ENCODE measurements around the gene PALD1. TPM values are rescaled to one million over a fixed set of nuclear protein-coding genes. Genes with fewer than 3 reads are reported as not detected.

Gene PALD1
- polyA plus RNA-seq, 4 donors: 10.5 to 13.3 (median 12.0) TPM

DNA sequence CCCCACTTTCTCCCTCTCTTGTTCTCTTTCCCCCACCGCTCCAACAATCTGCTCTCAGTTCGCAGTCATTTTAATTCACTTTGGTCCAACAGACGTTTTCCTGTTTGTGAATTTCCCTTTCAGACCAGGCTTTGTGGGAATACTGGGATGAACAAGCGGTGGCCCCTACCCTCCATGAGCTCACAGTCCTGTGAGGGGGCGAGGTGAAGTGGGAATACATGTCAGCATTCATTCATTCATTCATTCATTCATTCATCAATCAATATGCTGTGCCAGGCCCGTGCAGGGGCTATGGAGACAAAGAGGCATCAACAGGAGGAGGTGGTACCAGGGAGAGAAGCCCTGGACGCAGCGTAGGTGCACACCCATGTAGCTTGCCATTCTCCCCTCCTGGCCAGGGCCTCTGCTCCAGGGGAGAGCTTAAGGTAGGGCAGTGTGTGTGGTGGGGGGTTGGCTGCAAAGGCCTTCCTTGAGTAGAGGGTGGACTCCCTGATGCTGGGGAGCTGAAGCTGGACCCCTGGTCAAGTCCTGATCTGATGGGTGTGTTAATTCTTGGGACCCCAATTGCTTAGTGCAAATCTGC lies 107.9 kb downstream of the PALD1 start:
- DNase-seq (ENCODE audit: low read depth in 4 of 4, low spot score in 2 of 4): no peak

DNA sequence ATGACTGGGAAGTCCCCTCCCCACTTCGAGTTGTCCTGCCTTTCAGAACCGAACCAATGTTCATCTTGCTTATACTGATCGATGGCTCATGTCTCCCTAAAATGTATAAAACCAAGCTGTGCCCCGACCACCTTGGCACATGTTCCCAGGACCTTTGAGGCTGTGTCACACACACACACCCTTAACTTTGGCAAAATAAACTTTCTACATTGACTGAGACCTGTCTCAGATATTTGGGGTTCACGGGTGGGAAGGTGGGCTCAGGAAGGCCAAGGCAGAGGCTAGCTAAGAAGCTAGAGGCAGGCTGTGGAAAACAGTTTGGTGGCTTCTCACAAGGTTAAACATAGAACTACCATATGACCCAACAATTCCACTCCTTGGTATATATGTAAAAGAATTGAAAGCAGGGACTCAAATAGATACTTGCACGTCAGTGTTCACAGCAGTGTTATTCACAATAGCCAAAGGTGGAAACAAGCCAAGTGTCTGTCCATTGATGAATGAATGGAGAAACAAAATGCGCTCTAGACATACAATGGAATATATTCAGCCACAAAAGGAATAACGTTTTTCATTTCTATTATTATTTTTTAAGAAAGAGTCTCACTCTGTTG lies 108.6 kb downstream of the PALD1 start:
- no peak for DNase-seq (ENCODE audit: low read depth in 4 of 4, low spot score in 2 of 4)

DNA sequence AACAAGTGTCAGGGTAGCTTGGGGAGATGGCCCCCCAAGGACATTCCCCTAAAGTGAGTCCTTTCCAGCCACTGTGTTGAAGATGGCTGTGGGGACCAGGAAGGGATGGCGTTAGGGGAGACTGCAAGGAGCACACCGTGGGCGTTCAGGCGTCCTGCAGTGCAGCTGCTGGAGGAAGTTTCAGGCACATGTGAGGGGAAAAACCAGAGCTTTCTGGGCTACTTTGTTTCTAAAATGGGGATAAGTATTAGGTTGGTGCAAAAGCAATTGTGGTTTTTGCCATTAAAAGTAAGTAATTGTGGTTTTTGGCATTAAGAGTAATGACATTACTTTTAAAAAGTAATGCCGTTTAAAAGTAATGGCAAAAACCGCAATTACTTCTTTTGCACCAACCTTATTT lies 109.7 kb downstream of the PALD1 start:
- DNase-seq (ENCODE audit: low read depth in 4 of 4, low spot score in 2 of 4): no peak

DNA sequence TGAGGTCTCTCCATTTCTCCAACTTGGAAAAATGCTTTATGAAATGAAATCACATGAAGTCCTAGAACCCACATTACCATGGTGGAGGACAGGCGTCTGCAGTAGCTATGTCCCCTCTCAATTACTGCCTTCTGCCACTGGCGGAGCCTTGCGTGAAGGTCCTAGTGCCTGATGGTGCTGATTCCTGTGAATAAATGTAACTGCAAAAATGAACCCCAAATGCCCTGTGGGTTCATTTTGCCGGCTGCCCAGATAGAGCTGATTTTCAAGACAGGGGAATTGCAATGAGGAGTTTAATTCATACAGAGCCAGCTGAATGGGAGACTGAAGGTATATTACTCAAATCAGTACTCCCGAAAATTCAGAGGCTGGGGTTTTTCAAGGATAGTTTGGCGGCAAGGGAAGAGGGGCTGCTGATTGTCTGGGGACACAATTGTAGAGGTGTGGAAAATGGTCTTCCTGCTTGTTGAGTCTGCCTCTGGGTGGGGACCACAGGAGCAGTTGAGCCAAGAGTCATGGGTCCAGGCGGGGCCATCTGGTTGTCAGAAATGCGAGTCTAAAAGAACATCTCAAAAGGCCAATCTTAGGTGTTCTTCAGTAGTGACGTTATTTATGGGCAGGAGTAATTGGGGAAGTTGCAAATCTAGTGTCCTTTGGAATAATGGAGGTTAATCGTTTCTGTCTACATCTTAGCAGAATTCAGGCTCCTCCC lies 110.4 kb downstream of the PALD1 start:
- no peak for DNase-seq (ENCODE audit: low read depth in 4 of 4, low spot score in 2 of 4)

DNA sequence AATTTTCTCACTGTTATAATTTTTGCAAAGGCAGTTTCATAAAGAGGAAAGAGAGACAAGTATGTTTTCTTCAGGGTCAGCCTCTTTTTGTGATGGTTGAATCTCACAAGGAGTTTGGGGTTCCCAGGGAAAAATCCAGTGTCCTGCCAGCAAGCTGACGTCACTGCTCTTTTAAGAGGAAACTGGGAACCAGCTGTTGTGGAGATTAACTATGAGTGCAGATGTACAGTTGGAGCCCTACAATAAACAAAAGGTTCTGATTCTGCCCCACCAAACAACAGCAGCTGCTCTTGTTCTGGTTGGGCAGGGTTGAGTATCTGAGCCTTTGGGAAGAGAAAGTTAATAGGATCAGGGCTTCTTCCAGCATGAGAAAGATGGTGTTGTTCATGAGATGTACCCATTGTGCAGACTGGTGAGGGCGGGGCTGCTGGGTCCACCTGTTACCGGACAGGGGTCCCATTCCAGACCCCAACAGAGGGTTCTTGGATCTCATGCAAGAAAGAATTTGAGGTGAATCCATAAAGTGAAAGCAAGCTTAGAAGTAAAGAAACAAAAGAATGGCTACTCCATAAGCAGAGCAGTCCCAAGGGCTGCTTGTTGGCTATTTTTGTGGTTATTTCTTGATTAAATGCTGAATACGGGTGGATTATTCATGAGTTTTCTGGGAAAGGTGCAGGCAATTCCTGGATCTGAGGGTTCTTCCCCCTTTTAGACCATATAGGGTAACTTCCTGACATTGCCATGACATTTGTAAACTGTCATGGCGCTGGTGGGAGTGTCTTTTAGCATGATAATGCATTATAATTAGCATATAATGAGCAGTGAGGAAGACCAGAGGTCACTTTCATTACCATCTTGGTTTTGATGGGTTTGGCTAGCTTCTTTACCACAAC lies 111.4 kb downstream of the PALD1 start:
- no peak for DNase-seq (ENCODE audit: low read depth in 4 of 4, low spot score in 2 of 4)

DNA sequence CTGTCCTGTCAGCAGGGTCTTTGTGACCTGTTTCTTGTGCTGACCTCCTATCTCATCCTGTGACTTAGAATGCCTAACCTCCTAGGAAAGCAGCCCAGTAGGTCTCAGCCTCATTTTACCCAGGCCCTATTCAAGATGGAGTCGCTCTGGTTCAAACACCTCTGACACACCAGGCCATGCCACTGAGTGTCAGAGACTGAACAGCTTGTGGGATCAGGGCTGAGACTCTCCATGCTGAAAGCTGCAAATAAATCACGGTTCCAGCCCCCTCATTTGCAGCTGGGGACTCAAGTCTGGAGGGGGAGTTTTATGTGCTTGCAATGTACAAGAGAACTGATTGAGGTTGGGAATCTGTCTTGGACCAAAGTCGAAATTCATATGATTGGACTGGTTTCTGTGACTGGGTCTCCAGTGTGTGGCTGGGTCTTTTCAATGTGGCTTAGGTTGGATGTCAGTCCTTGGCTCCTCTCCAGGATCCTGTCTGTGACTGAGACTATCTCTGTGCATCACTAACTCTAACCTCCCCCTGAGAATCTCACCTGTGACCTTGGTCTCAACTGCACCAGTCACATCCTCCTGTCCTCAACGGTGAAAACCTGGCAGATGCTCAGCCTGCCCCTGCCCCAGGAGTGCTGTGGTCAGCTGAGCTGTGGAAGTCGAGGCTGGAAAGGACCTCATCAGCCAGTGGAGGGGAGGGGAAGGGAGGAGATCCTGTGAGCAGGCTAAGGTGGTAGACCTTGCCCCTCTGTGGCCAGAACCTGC lies 112.3 kb downstream of the PALD1 start:
- DNase-seq (ENCODE audit: low read depth in 4 of 4, low spot score in 2 of 4): no peak

DNA sequence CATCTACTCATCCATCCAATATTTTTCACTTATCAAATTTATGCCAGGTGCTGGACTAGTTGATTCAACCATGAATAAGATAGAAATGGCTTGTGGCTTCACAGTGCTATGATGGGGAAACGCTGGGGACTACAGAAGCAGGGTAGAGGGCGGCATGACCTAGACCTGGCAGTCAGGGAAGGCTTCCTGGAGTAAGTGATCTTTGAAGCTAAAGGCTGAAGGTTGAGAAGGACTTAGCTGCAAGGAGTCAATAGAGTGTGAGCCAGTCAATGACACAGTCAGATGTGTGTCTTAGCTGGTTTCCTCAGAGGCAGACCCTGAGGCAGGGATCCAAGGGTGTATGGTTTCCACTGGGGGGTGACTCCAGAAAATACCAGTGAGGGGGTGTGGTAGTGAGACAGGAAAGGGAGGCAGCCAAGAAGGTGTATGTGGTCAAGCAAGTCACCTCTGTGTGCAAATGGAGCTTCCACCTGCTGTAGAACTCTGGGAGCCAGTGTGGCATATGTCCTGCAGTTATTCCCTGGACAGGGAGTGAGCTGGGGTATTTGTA lies 113.7 kb downstream of the PALD1 start:
- no peak for DNase-seq (ENCODE audit: low read depth in 4 of 4, low spot score in 2 of 4)

DNA sequence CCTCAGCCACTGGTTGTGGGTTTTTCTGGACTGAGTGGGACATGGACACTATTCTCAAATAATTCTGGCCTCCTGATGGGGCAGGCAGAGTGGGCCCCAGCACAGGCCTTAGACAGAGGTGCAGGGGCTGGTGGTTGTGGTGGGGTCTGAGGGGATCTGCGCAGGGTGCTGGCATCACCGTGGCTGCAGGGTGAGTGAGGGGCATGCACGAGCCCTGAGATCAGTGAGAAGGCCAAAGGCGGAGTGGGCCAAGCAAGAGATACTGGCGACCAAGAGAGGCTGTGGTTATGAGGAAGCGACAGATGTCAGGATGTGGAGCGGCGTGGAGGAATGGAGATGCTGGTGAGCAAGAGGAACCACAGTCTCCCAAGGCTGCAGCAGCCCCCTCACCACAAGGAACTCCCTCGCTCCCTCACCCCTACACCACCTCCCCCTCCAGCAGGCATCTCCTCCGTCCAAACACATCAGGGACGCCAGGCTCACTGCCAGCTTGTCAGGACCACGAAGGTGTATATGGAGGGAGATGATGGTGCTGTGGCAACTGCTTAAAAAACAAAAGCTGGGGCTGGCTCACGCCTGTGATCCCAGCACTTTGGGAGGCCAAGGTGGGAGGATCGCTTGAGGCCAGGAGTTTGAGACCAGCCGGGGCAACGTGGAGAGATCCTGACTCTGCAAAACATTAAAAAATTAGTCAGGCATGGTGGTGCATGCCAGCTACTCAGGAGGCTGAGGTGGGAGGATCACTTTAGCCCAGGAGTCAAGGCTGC lies 114.4 kb downstream of the PALD1 start:
- no peak for DNase-seq (ENCODE audit: low read depth in 4 of 4, low spot score in 2 of 4)

DNA sequence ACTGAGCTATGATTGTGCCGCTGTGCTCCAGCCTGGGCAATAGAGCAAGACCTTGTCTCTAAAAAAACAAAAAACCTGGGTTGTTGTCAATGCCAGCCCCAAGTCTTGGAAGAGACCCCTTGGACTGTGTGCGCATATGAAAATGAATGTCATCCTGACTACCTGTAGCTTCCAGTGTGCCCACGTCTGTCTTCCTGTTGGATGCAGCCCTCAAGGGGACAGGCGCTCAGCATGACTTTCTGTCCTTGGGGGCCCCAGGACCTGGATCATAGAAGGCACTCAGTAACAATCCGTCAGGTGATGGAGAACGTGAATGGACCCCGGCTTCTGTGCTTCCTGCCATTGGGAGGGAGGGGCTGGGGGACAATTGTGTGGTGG lies 114.9 kb downstream of the PALD1 start:
- DNase-seq (ENCODE audit: low read depth in 4 of 4, low spot score in 2 of 4): no peak

DNA sequence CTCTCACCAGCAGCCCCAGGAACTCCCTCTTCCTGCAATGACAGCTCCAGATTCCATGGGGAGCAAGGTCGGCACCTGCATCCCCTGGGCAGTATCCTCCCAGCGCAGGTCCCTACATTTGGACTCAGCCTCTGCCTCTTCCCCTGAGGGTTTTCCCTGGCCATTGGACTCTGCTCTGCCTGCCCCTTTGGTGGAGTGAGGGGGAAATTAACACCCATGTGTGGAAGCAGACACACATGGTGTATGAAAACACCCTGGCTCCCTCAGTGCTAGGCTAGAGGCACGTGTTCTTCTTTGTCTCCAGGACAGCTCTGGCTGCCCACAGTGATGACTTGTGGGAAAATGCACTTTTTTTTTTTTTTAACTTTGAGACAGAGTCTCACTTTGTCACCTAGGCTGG lies 115.6 kb downstream of the PALD1 start:
- no peak for DNase-seq (ENCODE audit: low read depth in 4 of 4, low spot score in 2 of 4)

DNA sequence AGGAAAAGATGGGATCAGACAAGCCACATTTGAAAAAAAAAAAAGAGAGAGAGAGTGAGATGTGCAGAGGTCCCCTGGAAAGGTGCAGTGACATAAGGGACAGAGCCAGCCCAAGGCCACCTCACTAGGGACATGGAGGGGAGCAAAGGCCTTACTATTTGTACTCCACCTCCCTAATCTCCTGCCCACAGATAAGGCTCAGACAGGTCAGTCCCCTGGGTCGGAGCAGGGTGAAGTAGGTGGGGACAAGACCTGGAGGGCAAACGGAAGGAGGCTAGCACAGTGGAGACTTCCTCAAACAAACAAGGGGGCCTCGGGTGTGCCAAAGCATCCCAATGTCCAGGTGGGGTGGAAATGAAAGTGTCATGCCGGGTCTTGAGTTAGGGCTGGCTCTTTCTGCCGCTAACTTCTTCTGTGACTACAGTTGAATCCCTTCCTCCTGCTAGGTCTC lies 117.0 kb downstream of the PALD1 start:
- DNase-seq (ENCODE audit: low read depth in 4 of 4, low spot score in 2 of 4): no peak

DNA sequence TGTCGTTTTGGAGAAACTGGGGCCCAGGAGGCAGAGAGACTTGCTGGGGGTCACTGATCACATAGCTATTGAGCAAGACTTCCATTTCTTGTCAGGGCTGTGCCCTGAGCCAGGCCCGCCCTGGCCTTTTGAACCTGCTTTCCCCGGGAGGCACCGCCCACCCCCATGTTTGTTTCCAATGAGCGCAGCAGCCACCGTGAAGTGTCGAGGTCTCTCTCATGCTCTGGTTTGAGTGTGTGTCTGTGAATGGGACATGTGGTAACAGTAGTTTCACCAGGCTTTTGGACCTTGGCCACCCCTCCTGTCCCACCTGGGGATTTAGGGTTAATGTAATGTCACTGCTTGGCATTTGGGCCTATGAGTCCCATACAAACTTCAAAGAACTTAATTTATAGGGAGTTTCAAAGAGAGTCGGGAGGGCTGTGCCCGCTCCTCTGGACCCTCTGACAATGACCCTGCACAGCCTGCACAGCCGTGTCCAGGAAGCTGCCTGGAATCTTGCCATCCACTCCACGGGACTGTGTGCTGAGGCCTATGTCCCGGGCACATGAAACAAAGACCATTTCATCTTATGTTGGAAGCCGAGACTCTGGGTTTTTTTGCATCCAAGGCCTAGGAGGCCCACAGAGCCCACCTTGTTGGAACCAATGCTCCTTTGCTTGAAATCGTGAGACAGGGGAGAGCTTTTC lies 117.7 kb downstream of the PALD1 start:
- DNase-seq (ENCODE audit: low read depth in 4 of 4, low spot score in 2 of 4): no peak

DNA sequence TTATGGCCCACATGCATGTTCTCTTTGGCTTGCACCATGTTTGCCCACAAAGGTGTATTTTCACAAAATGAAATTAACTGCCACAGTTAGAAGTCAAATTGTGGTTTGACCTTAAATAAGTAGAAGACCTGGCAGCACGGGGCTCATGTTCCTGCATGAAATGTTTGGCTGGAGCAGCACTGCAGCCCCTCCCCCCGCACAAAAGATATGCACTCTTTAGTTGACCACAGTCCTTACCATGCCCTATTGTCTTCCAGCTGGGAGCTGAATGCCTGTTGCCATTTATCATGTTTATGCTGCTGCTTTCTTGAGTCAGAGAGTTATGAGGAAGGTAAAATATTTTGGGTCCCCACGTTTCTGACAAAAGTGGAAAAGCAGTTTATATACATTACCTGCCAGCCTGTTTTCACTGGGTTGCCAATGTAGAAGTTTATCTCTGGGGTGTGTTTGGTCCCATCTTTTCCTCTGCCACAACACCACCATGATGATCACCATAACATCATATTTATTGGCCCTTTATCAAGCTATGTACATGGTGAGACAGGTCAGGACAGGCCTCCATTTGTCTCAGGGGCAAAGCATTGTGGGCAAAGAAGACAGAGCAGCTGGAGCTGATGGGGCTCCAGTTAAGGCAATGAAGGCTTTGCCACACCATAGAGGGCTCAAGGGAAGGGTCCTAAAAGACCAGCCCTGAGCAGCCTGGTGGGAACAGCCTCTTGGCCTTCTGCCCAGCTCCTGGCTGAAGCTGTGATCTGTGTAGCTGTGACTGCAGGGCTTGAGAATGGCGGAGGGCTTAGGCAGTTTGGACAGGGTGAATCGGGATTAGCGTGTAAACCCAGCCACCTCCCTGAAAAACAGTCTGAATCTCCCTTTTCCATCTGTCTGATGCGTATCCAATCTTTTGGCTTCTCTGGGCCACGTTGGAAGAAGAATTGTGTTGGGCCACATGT lies 118.6 kb downstream of the PALD1 start:
- DNase-seq (ENCODE audit: low read depth in 4 of 4, low spot score in 2 of 4): no peak

DNA sequence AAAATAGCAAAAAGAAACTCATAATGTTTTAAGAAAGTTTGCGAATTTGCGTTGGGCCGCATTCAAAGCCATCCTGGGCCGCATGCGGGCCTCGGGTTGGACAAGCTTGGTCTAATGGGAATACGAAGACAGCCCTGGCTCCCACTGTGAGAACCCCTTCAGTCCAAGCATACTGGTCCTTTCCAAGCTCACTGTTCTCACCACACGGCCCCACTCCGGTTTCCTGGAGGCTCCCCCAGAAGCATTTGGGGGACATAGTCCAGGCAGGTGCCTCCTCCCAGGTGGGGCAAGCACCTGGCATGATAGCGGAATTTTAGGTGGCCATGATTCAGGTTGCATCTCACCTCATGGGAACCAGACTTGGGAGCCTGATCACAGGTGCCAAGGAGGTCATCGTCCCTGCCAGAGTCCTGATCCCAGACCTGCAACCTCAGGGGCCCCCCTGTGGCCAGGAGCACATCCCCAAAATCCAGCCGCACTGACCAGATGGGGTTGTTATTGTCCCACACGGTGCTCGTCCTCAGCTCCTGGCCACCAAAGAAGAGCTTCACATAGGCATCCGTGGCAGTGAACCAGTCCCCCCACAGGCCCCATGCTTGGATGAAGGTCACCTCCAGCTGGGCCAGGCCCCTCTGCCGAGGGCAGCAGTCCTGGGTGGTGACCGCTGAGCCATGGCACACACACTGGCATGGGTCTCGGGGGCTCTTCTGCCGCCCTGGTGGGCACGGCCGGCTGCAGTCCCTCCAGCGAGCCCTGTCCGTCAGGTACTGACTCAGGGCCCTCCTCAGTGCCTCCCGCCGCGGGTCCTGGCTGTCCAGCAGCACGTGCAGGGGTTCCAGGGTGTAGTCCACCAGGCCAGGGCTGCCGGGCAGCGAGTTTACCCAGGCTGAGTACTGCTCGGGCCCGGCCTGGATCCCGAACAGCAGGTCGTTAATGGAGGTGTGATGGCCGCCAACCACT lies 119.6 kb downstream of the PALD1 start:
- no peak for DNase-seq (ENCODE audit: low read depth in 4 of 4, low spot score in 2 of 4)

DNA sequence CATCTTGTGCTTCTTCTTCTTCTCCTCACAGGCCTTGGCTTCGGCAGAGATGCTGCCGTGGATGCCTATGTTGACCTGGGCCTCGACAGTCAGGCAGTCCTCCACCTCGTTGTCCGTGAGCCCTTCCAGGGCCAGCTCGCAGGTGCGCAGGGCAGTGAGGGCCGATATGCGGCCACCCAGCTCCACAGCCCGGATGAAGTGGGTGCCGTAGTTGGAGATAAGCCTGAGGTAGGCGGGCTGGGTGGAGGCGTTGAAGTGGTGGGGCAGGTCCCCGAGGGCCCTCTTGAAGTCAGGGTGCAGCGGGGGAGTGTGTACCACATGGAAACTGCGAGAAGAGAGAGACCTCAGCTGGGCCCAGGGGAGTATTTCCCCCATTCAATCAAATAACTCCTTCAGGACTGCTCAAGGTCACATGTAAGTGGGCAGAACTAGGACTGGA lies 120.3 kb downstream of the PALD1 start:
- no peak for DNase-seq (ENCODE audit: low read depth in 4 of 4, low spot score in 2 of 4)

DNA sequence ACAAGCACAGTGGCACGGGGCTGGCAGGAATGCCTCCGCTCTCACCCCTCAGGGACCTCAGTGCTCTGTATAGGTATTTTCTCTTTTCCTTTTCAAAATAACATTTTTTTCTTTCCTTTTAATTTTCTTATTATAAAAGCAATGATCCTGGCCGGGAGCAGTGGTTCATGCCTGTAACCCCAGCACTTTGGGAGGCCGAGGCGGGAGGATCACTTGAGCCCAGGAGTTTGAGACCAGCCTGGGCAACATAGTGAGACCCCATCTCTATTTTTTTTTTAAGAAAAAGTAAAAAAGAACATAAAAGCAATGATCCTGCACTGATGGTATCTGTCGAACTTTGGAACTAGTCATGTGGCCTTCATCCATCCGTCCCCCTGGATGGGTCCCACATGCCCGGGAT lies 120.8 kb downstream of the PALD1 start:
- no peak for DNase-seq (ENCODE audit: low read depth in 4 of 4, low spot score in 2 of 4)

DNA sequence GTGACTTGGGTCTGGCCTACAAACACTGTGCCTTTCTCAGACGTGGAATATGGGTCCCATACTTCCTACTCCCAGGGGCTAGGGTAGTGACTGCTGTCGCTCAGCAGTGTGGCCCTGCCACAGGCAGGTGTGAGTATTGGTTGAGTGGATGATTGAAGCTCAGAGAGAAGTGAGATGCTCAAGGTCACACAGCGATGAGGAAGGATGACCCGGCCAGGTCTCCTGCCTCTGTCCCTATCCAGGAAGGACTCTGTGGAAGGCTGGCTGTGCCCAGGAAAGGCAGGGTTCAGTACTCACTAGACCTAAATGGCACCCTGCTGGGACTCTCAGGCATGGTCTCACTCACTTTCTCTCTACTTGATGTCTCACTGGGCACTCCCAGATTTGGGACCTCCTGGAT lies 121.2 kb downstream of the PALD1 start:
- DNase-seq (ENCODE audit: low read depth in 4 of 4, low spot score in 2 of 4): no peak

Measured in left renal cortex interstitium (tissue), 4 donors.